Transverse colon (tissue), 3 donors: ENCODE measurements around the gene WWP2.

ENCODE experiments used
- POLR2A ChIP-seq: fragments of 450-650 bp; IDR thresholded peaks from one replicate; pipeline ENCODE4 v1.6.1; 2016; ENCODE audit warnings: antibody characterized with exemption, mild to moderate bottlenecking, moderate library complexity
- TF ChIP-seq, protein P1 (sequence below), 5 experiments: fragments of 200-600 bp in 3 of 5; fragments of 450-650 bp in 2 of 5; sonication (generic) in 3 of 5; IDR thresholded peaks; 1 replicate in 2 of 5; 2 replicates in 3 of 5; pipeline ENCODE4 v1.5.1; 2016 to 2017; ENCODE audit warnings: antibody characterized with exemption in 5 of 5, inconsistent platforms in 3 of 5, mild to moderate bottlenecking in 2 of 5, moderate library complexity in 1 of 5

DNA sequence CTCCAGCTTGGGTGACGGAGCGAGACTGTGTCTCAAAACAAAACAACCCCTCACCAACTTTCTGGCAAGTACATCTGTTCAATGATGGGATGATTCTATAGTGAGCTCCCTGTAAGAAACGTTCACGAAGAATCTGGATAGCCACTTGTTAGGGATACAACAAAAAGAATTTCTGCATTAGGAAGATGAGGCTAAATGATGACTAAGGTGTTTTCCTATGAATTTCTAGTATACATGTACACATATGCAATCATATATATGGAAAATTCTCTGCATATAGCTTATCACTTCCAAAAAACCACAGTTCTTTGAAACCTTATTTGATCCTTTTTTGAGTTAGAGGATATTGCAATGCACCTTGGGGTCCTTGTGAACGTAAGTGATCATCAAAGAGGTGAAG, 124.6 kb downstream of the WWP2 start:
- TF ChIP-seq, protein P1, sequence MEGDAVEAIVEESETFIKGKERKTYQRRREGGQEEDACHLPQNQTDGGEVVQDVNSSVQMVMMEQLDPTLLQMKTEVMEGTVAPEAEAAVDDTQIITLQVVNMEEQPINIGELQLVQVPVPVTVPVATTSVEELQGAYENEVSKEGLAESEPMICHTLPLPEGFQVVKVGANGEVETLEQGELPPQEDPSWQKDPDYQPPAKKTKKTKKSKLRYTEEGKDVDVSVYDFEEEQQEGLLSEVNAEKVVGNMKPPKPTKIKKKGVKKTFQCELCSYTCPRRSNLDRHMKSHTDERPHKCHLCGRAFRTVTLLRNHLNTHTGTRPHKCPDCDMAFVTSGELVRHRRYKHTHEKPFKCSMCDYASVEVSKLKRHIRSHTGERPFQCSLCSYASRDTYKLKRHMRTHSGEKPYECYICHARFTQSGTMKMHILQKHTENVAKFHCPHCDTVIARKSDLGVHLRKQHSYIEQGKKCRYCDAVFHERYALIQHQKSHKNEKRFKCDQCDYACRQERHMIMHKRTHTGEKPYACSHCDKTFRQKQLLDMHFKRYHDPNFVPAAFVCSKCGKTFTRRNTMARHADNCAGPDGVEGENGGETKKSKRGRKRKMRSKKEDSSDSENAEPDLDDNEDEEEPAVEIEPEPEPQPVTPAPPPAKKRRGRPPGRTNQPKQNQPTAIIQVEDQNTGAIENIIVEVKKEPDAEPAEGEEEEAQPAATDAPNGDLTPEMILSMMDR (IDR thresholded peaks at IDR 0.05) = no peak
- TF ChIP-seq POLR2A = no peak
